SU-DHL-6 (cell line): ENCODE results near the gene RPUSD2.

Source experiments
- H2AFZ ChIP-seq: fragments of 200-600 bp; sonication (generic); 2 replicates; pipeline ENCODE4 v1.6.1; 2014; ENCODE audit warnings: low read depth, mild to moderate bottlenecking, moderate library complexity, mixed read lengths, antibody characterized with exemption, low read length; ENCODE audit not compliant: severe bottlenecking
- H3F3A ChIP-seq: fragments of 200-600 bp; shearing (Covaris generic); 2 replicates; pipeline ENCODE4 v1.6.0; 2016; ENCODE audit warnings: antibody characterized with exemption, mild to moderate bottlenecking; ENCODE audit not compliant: insufficient read depth
- H3K27ac ChIP-seq: fragments of 200-600 bp; sonication (generic); 2 replicates; pipeline ENCODE4 v1.5.1; 2016; ENCODE audit warnings: low read depth, mild to moderate bottlenecking, low read length, moderate library complexity, mixed read lengths
- H3K27me3 ChIP-seq: fragments of 200-600 bp; sonication (generic), shearing (Covaris generic); 2 replicates; pipeline ENCODE4 v1.6.0; 2014; ENCODE audit warnings: mild to moderate bottlenecking, low read length
- H3K36me3 ChIP-seq: fragments of 200-600 bp; sonication (generic); 2 replicates; pipeline ENCODE4 v1.6.1; 2014; ENCODE audit warnings: mild to moderate bottlenecking, low read length, mixed read lengths
- H3K4me2 ChIP-seq: fragments of 300-600, 200-600 bp; shearing (Covaris generic), sonication (generic); 2 replicates; pipeline ENCODE4 v1.6.0; 2014; ENCODE audit warnings: low read length, low read depth, mild to moderate bottlenecking; ENCODE audit not compliant: poor library complexity, severe bottlenecking
- H3K4me3 ChIP-seq: fragments of 200-600 bp; sonication (generic); 2 replicates; pipeline ENCODE4 v1.5.1; 2014; ENCODE audit warnings: antibody characterized with exemption, low read length, mild to moderate bottlenecking, mixed read lengths; ENCODE audit not compliant: insufficient read depth, poor library complexity, severe bottlenecking
- H3K79me2 ChIP-seq: fragments of 200-600 bp; sonication (generic); 2 replicates; pipeline ENCODE4 v1.6.1; 2014; ENCODE audit warnings: mild to moderate bottlenecking, low read length, moderate library complexity; ENCODE audit not compliant: insufficient read depth
- H3K9ac ChIP-seq: fragments of 200-600 bp; sonication (generic); 2 replicates; pipeline ENCODE4 v1.7.0; 2014; ENCODE audit warnings: mild to moderate bottlenecking, low read length
- H3K9me2 ChIP-seq: fragments of 200-600 bp; sonication (generic); replicated peaks from 2 replicates; pipeline ENCODE4 v1.6.1; 2014; ENCODE audit warnings: low read length; ENCODE audit not compliant: insufficient read depth
- H3K9me3 ChIP-seq: fragments of 200-600 bp; sonication (generic); 2 replicates; pipeline ENCODE4 v1.6.1; 2014; ENCODE audit warnings: low read length, mixed read lengths; ENCODE audit not compliant: insufficient read depth
- H4K20me1 ChIP-seq: fragments of 200-600 bp; sonication (generic); 2 replicates; pipeline ENCODE4 v1.6.1; 2014; ENCODE audit warnings: low read depth, mild to moderate bottlenecking, antibody characterized with exemption, low read length, moderate library complexity, mixed read lengths
- EZH2phosphoT487 ChIP-seq: fragments of 200-600 bp; sonication (generic), shearing (Covaris generic); conservative IDR thresholded peaks from 2 replicates; pipeline ENCODE4 v1.6.1; 2018; ENCODE audit warnings: mild to moderate bottlenecking, antibody characterized with exemption, low read length, moderate library complexity, mixed read lengths
- TF ChIP-seq, protein P1 (sequence below): fragments of 200-600 bp; sonication (generic); IDR thresholded peaks from one replicate; pipeline ENCODE4 v1.5.1; 2017; ENCODE audit warnings: antibody characterized with exemption, mild to moderate bottlenecking, low read length, moderate library complexity; ENCODE audit not compliant: insufficient read depth, poor library complexity, severe bottlenecking

RPUSD2 gene

DNA sequence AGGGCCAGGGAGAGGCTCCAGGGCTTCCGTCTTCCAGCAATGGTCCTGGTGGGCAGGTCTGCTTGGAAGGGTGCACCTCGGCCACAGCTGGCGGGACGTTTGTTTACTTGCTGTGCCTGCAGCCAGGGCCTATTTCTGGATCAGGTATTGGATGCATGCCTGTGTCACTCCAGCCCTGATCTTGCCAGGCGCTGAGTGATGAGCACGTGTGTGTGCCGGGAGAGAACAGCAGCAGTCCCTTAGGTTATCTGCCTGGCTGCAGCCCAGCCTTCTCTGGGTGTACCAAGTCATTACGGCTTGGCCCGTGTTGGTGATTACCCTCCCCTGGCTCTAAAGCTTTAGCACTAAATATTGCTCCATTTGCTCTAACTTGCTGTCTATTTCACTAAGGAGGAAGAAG lies 19.2 kb upstream of the RPUSD2 start:
- Histone ChIP-seq H2AFZ (no peak overlapping the region), H3K79me2 (no peaks in the 10 kb centered on the region), H3K4me2 (no peak overlapping the region), H3K4me3 (no peak overlapping the region), H3K27me3 (no peaks in the 10 kb centered on the region), H4K20me1 (no peaks in the 10 kb centered on the region), H3K9me3 (no peaks in the 10 kb centered on the region), H3F3A (no peaks in the 10 kb centered on the region), H3K27ac (no peak overlapping the region), H3K9ac (no peak overlapping the region), H3K9me2 (no peaks in the 10 kb centered on the region), H3K36me3 (no peaks in the 10 kb centered on the region)
- TF ChIP-seq EZH2phosphoT487: no peak
- TF ChIP-seq, protein P1, sequence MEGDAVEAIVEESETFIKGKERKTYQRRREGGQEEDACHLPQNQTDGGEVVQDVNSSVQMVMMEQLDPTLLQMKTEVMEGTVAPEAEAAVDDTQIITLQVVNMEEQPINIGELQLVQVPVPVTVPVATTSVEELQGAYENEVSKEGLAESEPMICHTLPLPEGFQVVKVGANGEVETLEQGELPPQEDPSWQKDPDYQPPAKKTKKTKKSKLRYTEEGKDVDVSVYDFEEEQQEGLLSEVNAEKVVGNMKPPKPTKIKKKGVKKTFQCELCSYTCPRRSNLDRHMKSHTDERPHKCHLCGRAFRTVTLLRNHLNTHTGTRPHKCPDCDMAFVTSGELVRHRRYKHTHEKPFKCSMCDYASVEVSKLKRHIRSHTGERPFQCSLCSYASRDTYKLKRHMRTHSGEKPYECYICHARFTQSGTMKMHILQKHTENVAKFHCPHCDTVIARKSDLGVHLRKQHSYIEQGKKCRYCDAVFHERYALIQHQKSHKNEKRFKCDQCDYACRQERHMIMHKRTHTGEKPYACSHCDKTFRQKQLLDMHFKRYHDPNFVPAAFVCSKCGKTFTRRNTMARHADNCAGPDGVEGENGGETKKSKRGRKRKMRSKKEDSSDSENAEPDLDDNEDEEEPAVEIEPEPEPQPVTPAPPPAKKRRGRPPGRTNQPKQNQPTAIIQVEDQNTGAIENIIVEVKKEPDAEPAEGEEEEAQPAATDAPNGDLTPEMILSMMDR: no peak

GRCh38 chr15:40550341-40551037 lies 18.6 kb upstream of the RPUSD2 start:
- no peaks in the 10 kb centered on the region for H4K20me1 ChIP-seq
- no peaks in the 10 kb centered on the region for H3K9me3 ChIP-seq
- H3K79me2 ChIP-seq: no peaks in the 10 kb centered on the region
- no peak overlapping the region for H2AFZ ChIP-seq
- no peak overlapping the region for H3K9ac ChIP-seq
- H3K27me3 ChIP-seq: no peaks in the 10 kb centered on the region
- H3F3A ChIP-seq: no peaks in the 10 kb centered on the region
- H3K27ac ChIP-seq: no peak overlapping the region
- H3K9me2 ChIP-seq: no peaks in the 10 kb centered on the region
- TF ChIP-seq, protein P1: no peak
- no peak for TF ChIP-seq EZH2phosphoT487
- no peak overlapping the region for H3K4me2 ChIP-seq
- no peaks in the 10 kb centered on the region; the same call in 1 of the 2 replicates for H3K36me3 ChIP-seq
- no peak overlapping the region for H3K4me3 ChIP-seq

DNA sequence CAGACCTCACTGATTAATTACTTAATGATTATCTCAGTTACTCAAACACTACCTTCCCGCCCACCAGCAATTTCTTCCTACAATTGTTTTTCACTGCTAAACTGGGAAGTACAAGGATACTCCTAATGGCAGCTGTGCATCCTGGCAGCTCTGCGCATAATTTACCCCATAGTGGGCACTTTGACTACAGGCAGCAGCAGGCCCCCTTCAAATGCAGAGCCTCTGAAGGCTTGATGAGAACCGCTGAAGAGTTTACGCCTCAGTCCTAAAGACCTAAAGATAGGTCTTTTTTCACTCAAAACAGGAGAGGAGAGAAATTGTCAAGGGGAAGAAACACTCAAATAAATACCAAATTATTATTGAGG lies 15.0 kb upstream of the RPUSD2 start:
- Histone ChIP-seq H3F3A (no peaks in the 10 kb centered on the region), H3K4me3 (no peak overlapping the region), H3K79me2 (0 out of 2 replicates have a peak, but pooled peaks cover under 1% of the 10 kb centered on the region), H3K36me3 (no peaks in the 10 kb centered on the region; the same call in 1 of the 2 replicates), H4K20me1 (no peaks in the 10 kb centered on the region), H3K9me2 (no peaks in the 10 kb centered on the region), H3K27me3 (no peaks in the 10 kb centered on the region), H3K9ac (no peak overlapping the region), H3K4me2 (no peak overlapping the region), H2AFZ (no peak overlapping the region), H3K27ac (no peak overlapping the region), H3K9me3 (no peaks in the 10 kb centered on the region)
- TF ChIP-seq, protein P1: no peak
